AG04450 (cell line): ENCODE measurements around the gene TRAF4. TPM values are rescaled to one million over a fixed set of nuclear protein-coding genes. Genes with fewer than 3 reads are reported as not detected.

Source experiments
- CTCF ChIA-PET: fragments of 300-600, 350-600 bp; formaldehyde crosslinking; extraction: SDS; loops from one replicate; lab custom pipeline; 2022; ENCODE audit warnings: antibody characterized with exemption, inconsistent platforms; lab: Charles Lee
- POLR2A ChIA-PET: fragments of 350-600 bp; formaldehyde crosslinking; extraction: SDS; loops from one replicate; lab custom pipeline; 2021; ENCODE audit warnings: antibody characterized with exemption, inconsistent platforms; lab: Yijun Ruan, JAX
- DNase-seq: peaks from one replicate; pipeline ENCODE4 v3.0.0-alpha.2; 2011; ENCODE audit warnings: low read depth, low spot score
- H3K27ac ChIP-seq: one replicate; pipeline ENCODE4 v1.5.1; 2012; ENCODE audit warnings: low read depth, low read length, control low read depth
- H3K27me3 ChIP-seq: one replicate; pipeline ENCODE4 v1.6.0; 2012; ENCODE audit warnings: low read length; ENCODE audit not compliant: control insufficient read depth, insufficient read depth
- H3K4me3 ChIP-seq: 2 replicates; pipeline ENCODE4 v1.5.1; 2011; ENCODE audit warnings: mild to moderate bottlenecking, low read depth, low read length, control low read depth
- H3K9me3 ChIP-seq: 2 replicates; pipeline ENCODE4 v1.5.1; 2012; ENCODE audit warnings: low read length; ENCODE audit not compliant: control insufficient read depth, insufficient read depth
- CTCF ChIP-seq: IDR thresholded peaks from 2 replicates; pipeline ENCODE4 v1.5.1; 2011; ENCODE audit warnings: low read depth, low read length, control low read depth, inconsistent platforms
- polyA plus RNA-seq: library from polyadenylated mRNA; depleted of rRNA; stranded (reverse); fragments of >200 nt; gene quantifications from 2 replicates; pipeline ENCODE4 v1.2.3, GENCODE V29; 2011

The TRAF4 gene
- polyA plus RNA-seq, 1 experiment: 26.1 TPM

GRCh38 chr17:28702026-28702751 lies 41.6 kb upstream of the TRAF4 start:
- CTCF ChIA-PET: no interaction called here
- no peak for TF ChIP-seq CTCF

GRCh38 chr17:28702752-28703150 lies 41.1 kb upstream of the TRAF4 start:
- no peak overlapping the region for H3K4me3 ChIP-seq
- no peak overlapping the region for H3K27ac ChIP-seq
- no peaks in the 10 kb centered on the region; the same call in 1 of the 2 replicates for H3K9me3 ChIP-seq
- CTCF ChIA-PET: no interaction called here
- TF ChIP-seq CTCF: no peak
- no peaks in the 10 kb centered on the region for H3K27me3 ChIP-seq
- POLR2A ChIA-PET: interaction anchor here (1.3 kb wide), 1 partner anchor 9 kb away, joined by 5 read pairs; the partner anchor contains the start of gene PROCA1
- DNase-seq: no peak

More at GRCh38 chr17:28702026-28702751, 41.6 kb upstream of the TRAF4 start:
- H3K27ac ChIP-seq: no peak overlapping the region
- H3K4me3 ChIP-seq: no peak overlapping the region
- H3K9me3 ChIP-seq: no peaks in the 10 kb centered on the region; the same call in 1 of the 2 replicates
- POLR2A ChIA-PET: interaction anchor here (1.3 to 1.7 kb wide), 2 partner anchors 10 to 40 kb away, joined by 3 to 5 read pairs; partner anchors contain the start of genes PROCA1, SDF2 and SUPT6H
- no peak for DNase-seq
- H3K27me3 ChIP-seq: no peaks in the 10 kb centered on the region

DNA sequence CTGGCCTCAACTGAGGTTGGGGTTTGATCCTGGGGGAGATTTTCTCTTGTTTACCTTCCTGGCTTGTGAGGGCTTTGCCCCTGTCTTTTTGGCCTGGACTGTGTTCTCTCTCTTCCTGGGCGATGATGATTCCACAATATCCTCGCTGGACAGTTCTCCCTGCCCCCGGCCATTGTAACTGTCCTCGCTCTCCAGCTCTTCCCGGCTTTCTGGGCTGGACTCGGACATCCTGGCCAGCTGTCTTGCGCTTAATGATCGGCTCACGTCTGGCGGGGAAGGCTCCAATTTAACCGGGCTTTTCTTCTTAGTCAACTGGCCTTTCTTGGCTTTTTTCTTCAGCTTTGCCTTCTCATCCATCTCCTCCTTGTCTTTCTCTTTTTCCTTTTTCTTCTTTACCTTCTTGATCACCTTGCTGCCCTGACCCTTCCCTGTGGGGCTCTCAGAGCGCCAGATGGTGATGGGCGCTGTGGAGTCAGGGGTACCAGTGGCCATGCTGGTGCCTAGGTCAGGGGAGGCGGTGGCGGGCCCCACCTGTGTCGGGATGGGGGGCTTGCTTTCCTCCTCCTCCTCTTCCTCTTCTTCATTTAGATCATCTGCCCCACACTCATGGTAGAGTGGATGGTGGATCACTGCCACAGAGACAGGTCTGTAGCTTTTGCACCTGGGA lies 40.1 kb upstream of the TRAF4 start:
- H3K4me3 ChIP-seq: no peak overlapping the region
- ChIA-PET CTCF (no interaction called here), POLR2A (interaction anchor here (0.6 kb wide), 1 partner anchor 97 kb away, joined by 3 read pairs; no protein-coding TSS in a partner anchor)
- H3K27me3 ChIP-seq: no peaks in the 10 kb centered on the region
- H3K27ac ChIP-seq: no peak overlapping the region
- no peaks in the 10 kb centered on the region; the same call in 1 of the 2 replicates for H3K9me3 ChIP-seq
- no peak for DNase-seq
- no peak for TF ChIP-seq CTCF

- Histone ChIP-seq H3K27me3 (no peaks in the 10 kb centered on the region), H3K9me3 (no peaks in the 10 kb centered on the region; the same call in 1 of the 2 replicates), H3K27ac (peak overlapping the region; percentile 11), H3K4me3 (no peak overlapping the region)
- no peak for DNase-seq
- CTCF ChIA-PET: no interaction called here
- POLR2A ChIA-PET: interaction anchor here (0.6 to 1.0 kb wide), 2 partner anchors 9 to 98 kb away, joined by 3 read pairs; no protein-coding TSS in a partner anchor
- no peak for TF ChIP-seq CTCF
These were observed 39.5 kb upstream of the TRAF4 start for GRCh38 chr17:28704219-28704858.
